ENCODE data around the gene CLASRP.
"Not testable (repeated sequence)": the region's sequence is repeated elsewhere in the genome, so short reads cannot be mapped to it uniquely, and the experiment has no call there.

Gene CLASRP

GRCh38 chr19:45100201-45100600 lies 61.4 kb downstream of the CLASRP start:
- no peaks in the 10 kb centered on the region for H3K27me3 ChIP-seq (replicated peaks; ENCODE audit: control insufficient read depth, insufficient read depth, low read length)
- DNase-seq (ENCODE audit: low read depth), result no peak
- peaks cover 43% of the 10 kb centered on the region for H3K4me1 ChIP-seq (ENCODE audit: control insufficient read depth, insufficient read depth, low read length)
- no peak overlapping the region for H3K9ac ChIP-seq (ENCODE audit: low read length)
- H3K36me3 ChIP-seq (ENCODE audit: control insufficient read depth, insufficient read depth, low read length, severe bottlenecking), result no peaks in the 10 kb centered on the region
- H3K9me3 ChIP-seq (ENCODE audit: control insufficient read depth, low read length), result no peaks in the 10 kb centered on the region
- no peak overlapping the region for H3K4me3 ChIP-seq (ENCODE audit: low read length)

GRCh38 chr19:45100846-45101252 lies 62.0 kb downstream of the CLASRP start:
- Histone ChIP-seq H3K9me3 (ENCODE audit: control insufficient read depth, low read length) (no peaks in the 10 kb centered on the region), H3K4me3 (ENCODE audit: low read length) (no peak overlapping the region), H3K27me3 (replicated peaks; ENCODE audit: control insufficient read depth, insufficient read depth, low read length) (no peaks in the 10 kb centered on the region), H3K36me3 (ENCODE audit: control insufficient read depth, insufficient read depth, low read length, severe bottlenecking) (no peaks in the 10 kb centered on the region), H3K9ac (ENCODE audit: low read length) (peak overlapping the region; percentile 6), H3K4me1 (ENCODE audit: control insufficient read depth, insufficient read depth, low read length) (peaks cover 38% of the 10 kb centered on the region)
- no peak for DNase-seq (ENCODE audit: low read depth)

- no peaks in the 10 kb centered on the region for H3K27me3 ChIP-seq (replicated peaks; ENCODE audit: control insufficient read depth, insufficient read depth, low read length)
- DNase-seq (ENCODE audit: low read depth), result no peak
- no peak overlapping the region for H3K4me3 ChIP-seq (ENCODE audit: low read length)
- H3K4me1 ChIP-seq (ENCODE audit: control insufficient read depth, insufficient read depth, low read length), result peaks cover 34% of the 10 kb centered on the region
- no peaks in the 10 kb centered on the region for H3K36me3 ChIP-seq (ENCODE audit: control insufficient read depth, insufficient read depth, low read length, severe bottlenecking)
- H3K9me3 ChIP-seq (ENCODE audit: control insufficient read depth, low read length), result no peaks in the 10 kb centered on the region
- H3K9ac ChIP-seq (ENCODE audit: low read length), result no peak overlapping the region
These were observed 63.0 kb downstream of the CLASRP start for GRCh38 chr19:45101806-45102205.

GRCh38 chr19:45102481-45102880 lies 63.6 kb downstream of the CLASRP start:
- H3K9ac ChIP-seq (ENCODE audit: low read length), result no peak overlapping the region
- H3K27me3 ChIP-seq (replicated peaks; ENCODE audit: control insufficient read depth, insufficient read depth, low read length), result no peaks in the 10 kb centered on the region
- peaks cover 33% of the 10 kb centered on the region for H3K4me1 ChIP-seq (ENCODE audit: control insufficient read depth, insufficient read depth, low read length)
- no peak overlapping the region for H3K4me3 ChIP-seq (ENCODE audit: low read length)
- DNase-seq (ENCODE audit: low read depth), result no peak
- no peaks in the 10 kb centered on the region for H3K36me3 ChIP-seq (ENCODE audit: control insufficient read depth, insufficient read depth, low read length, severe bottlenecking)
- no peaks in the 10 kb centered on the region for H3K9me3 ChIP-seq (ENCODE audit: control insufficient read depth, low read length)

GRCh38 chr19:45103156-45103507 lies 64.3 kb downstream of the CLASRP start:
- no peaks in the 10 kb centered on the region for H3K9me3 ChIP-seq (ENCODE audit: control insufficient read depth, low read length)
- peaks cover 27% of the 10 kb centered on the region for H3K4me1 ChIP-seq (ENCODE audit: control insufficient read depth, insufficient read depth, low read length)
- H3K4me3 ChIP-seq (ENCODE audit: low read length), result no peak overlapping the region
- no peak for DNase-seq (ENCODE audit: low read depth)
- H3K9ac ChIP-seq (ENCODE audit: low read length), result no peak overlapping the region
- no peaks in the 10 kb centered on the region for H3K36me3 ChIP-seq (ENCODE audit: control insufficient read depth, insufficient read depth, low read length, severe bottlenecking)
- H3K27me3 ChIP-seq (replicated peaks; ENCODE audit: control insufficient read depth, insufficient read depth, low read length), result no peaks in the 10 kb centered on the region

GRCh38 chr19:45103508-45104319 lies 64.9 kb downstream of the CLASRP start:
- Histone ChIP-seq H3K27me3 (replicated peaks; ENCODE audit: control insufficient read depth, insufficient read depth, low read length) (no peaks in the 10 kb centered on the region), H3K36me3 (ENCODE audit: control insufficient read depth, insufficient read depth, low read length, severe bottlenecking) (no peaks in the 10 kb centered on the region), H3K9ac (ENCODE audit: low read length) (no peak overlapping the region), H3K9me3 (ENCODE audit: control insufficient read depth, low read length) (no peaks in the 10 kb centered on the region), H3K4me3 (ENCODE audit: low read length) (no peak overlapping the region), H3K4me1 (ENCODE audit: control insufficient read depth, insufficient read depth, low read length) (peaks cover 21% of the 10 kb centered on the region)
- no peak for DNase-seq (ENCODE audit: low read depth)

GRCh38 chr19:45104658-45105349 lies 66.0 kb downstream of the CLASRP start:
- DNase-seq (ENCODE audit: low read depth), result no peak
- H3K9ac ChIP-seq (ENCODE audit: low read length), result no peak overlapping the region
- no peaks in the 10 kb centered on the region for H3K27me3 ChIP-seq (replicated peaks; ENCODE audit: control insufficient read depth, insufficient read depth, low read length)
- H3K4me3 ChIP-seq (ENCODE audit: low read length), result no peak overlapping the region
- no peaks in the 10 kb centered on the region for H3K36me3 ChIP-seq (ENCODE audit: control insufficient read depth, insufficient read depth, low read length, severe bottlenecking)
- peaks cover 10% of the 10 kb centered on the region for H3K4me1 ChIP-seq (ENCODE audit: control insufficient read depth, insufficient read depth, low read length)
- H3K9me3 ChIP-seq (ENCODE audit: control insufficient read depth, low read length), result no peaks in the 10 kb centered on the region

- DNase-seq (ENCODE audit: low read depth); H3K9ac ChIP-seq (ENCODE audit: low read length); H3K4me3 ChIP-seq (ENCODE audit: low read length); H3K9me3 ChIP-seq (ENCODE audit: control insufficient read depth, low read length); H3K27me3 ChIP-seq (replicated peaks; ENCODE audit: control insufficient read depth, insufficient read depth, low read length); H3K36me3 ChIP-seq (ENCODE audit: control insufficient read depth, insufficient read depth, low read length, severe bottlenecking); H3K4me1 ChIP-seq (ENCODE audit: control insufficient read depth, insufficient read depth, low read length): not testable (repeated sequence)
These were observed 67.5 kb downstream of the CLASRP start for GRCh38 chr19:45106363-45106762.

- Histone ChIP-seq H3K9ac (ENCODE audit: low read length) (no peak overlapping the region), H3K4me1 (ENCODE audit: control insufficient read depth, insufficient read depth, low read length) (no peaks in the 10 kb centered on the region), H3K4me3 (ENCODE audit: low read length) (no peak overlapping the region), H3K36me3 (ENCODE audit: control insufficient read depth, insufficient read depth, low read length, severe bottlenecking) (no peaks in the 10 kb centered on the region), H3K9me3 (ENCODE audit: control insufficient read depth, low read length) (no peaks in the 10 kb centered on the region), H3K27me3 (replicated peaks; ENCODE audit: control insufficient read depth, insufficient read depth, low read length) (no peaks in the 10 kb centered on the region)
- no peak for DNase-seq (ENCODE audit: low read depth)
These were observed 68.8 kb downstream of the CLASRP start for GRCh38 chr19:45107621-45108150.

- Histone ChIP-seq H3K9ac (ENCODE audit: low read length) (no peak overlapping the region), H3K27me3 (replicated peaks; ENCODE audit: control insufficient read depth, insufficient read depth, low read length) (no peaks in the 10 kb centered on the region), H3K9me3 (ENCODE audit: control insufficient read depth, low read length) (no peaks in the 10 kb centered on the region), H3K4me1 (ENCODE audit: control insufficient read depth, insufficient read depth, low read length) (no peaks in the 10 kb centered on the region), H3K36me3 (ENCODE audit: control insufficient read depth, insufficient read depth, low read length, severe bottlenecking) (no peaks in the 10 kb centered on the region), H3K4me3 (ENCODE audit: low read length) (no peak overlapping the region)
- DNase-seq (ENCODE audit: low read depth), result no peak
These were observed 72.0 kb downstream of the CLASRP start for GRCh38 chr19:45110851-45111266.

- H3K4me1 ChIP-seq (ENCODE audit: control insufficient read depth, insufficient read depth, low read length), result no peaks in the 10 kb centered on the region
- no peaks in the 10 kb centered on the region for H3K36me3 ChIP-seq (ENCODE audit: control insufficient read depth, insufficient read depth, low read length, severe bottlenecking)
- no peak for DNase-seq (ENCODE audit: low read depth)
- no peak overlapping the region for H3K9ac ChIP-seq (ENCODE audit: low read length)
- H3K9me3 ChIP-seq (ENCODE audit: control insufficient read depth, low read length), result no peaks in the 10 kb centered on the region
- no peak overlapping the region for H3K4me3 ChIP-seq (ENCODE audit: low read length)
- no peaks in the 10 kb centered on the region for H3K27me3 ChIP-seq (replicated peaks; ENCODE audit: control insufficient read depth, insufficient read depth, low read length)
These were observed 73.4 kb downstream of the CLASRP start for GRCh38 chr19:45112111-45112827.

Data from adipocyte (in vitro differentiated cells).